ENCODE measurements around the gene MRPS12.

MRPS12 gene

GRCh38 chr19:38978326-38978689, 47.6 kb downstream of the MRPS12 start:
- no peak for DNase-seq

GRCh38 chr19:38979812-38980211, 49.1 kb downstream of the MRPS12 start:
- no peak for DNase-seq

- no peak for DNase-seq
Measured at GRCh38 chr19:38980583-38981374, 50.0 kb downstream of the MRPS12 start.

All from CD4-positive, alpha-beta T cell treated with Interleukin-21 for 1 hour (primary cell).